GM19468 (cell line): Measurements from ENCODE around the gene PLXNC1.

Source experiments
- ATAC-seq: cut with Tn5 transposase; IDR thresholded peaks from one replicate; pipeline ENCODE4 v1.9.1; 2021; ENCODE audit warnings: mild to moderate bottlenecking, moderate library complexity, moderate number of reproducible peaks; ENCODE audit not compliant: unreplicated experiment; ENCODE audit errors: extremely low read depth

The PLXNC1 gene

GRCh38 chr12:94260717-94261116, 112.3 kb downstream of the PLXNC1 start:
- ATAC-seq, result no peak

GRCh38 chr12:94261119-94261518, 112.7 kb downstream of the PLXNC1 start:
- no peak for ATAC-seq

- no peak for ATAC-seq
These were observed 113.4 kb downstream of the PLXNC1 start for GRCh38 chr12:94261786-94262185.

- ATAC-seq, result peak; percentile 38
These were observed 114.0 kb downstream of the PLXNC1 start for GRCh38 chr12:94262228-94263010.

GRCh38 chr12:94263011-94263811, 114.8 kb downstream of the PLXNC1 start:
- ATAC-seq, result peak; percentile 30

- ATAC-seq, result no peak
These were observed 115.7 kb downstream of the PLXNC1 start for GRCh38 chr12:94263905-94264561.

- ATAC-seq, result no peak
These were observed 116.5 kb downstream of the PLXNC1 start for GRCh38 chr12:94264736-94265485.

- ATAC-seq, result no peak
These were observed 117.2 kb downstream of the PLXNC1 start for GRCh38 chr12:94265539-94265938.

GRCh38 chr12:94265966-94266745, 117.8 kb downstream of the PLXNC1 start:
- ATAC-seq, result no peak

GRCh38 chr12:94266796-94267536, 118.6 kb downstream of the PLXNC1 start:
- ATAC-seq, result no peak

GRCh38 chr12:94267537-94267872, 119.1 kb downstream of the PLXNC1 start:
- no peak for ATAC-seq

GRCh38 chr12:94267921-94268471, 119.6 kb downstream of the PLXNC1 start:
- ATAC-seq, result no peak

GRCh38 chr12:94269316-94269999, 121.1 kb downstream of the PLXNC1 start:
- no peak for ATAC-seq

GRCh38 chr12:94271351-94271750, 123.0 kb downstream of the PLXNC1 start:
- no peak for ATAC-seq

GRCh38 chr12:94272280-94272679, 123.9 kb downstream of the PLXNC1 start:
- no peak for ATAC-seq

- no peak for ATAC-seq
These were observed 124.9 kb downstream of the PLXNC1 start for GRCh38 chr12:94273272-94273671.

GRCh38 chr12:94276725-94277124, 128.3 kb downstream of the PLXNC1 start:
- ATAC-seq, result no peak

- ATAC-seq, result no peak
These were observed 129.1 kb downstream of the PLXNC1 start for GRCh38 chr12:94277426-94278000.
